ENCODE data around the gene CCNL1.

The CCNL1 gene

GRCh38 chr3:157127268-157127667 is 32.7 kb downstream of the CCNL1 start:
- no peaks in the 10 kb centered on the region for H3F3A ChIP-seq (ENCODE audit: insufficient read depth, low read length)
- no peaks in the 10 kb centered on the region for H3K79me2 ChIP-seq (ENCODE audit: low read length)
- no peaks in the 10 kb centered on the region for H3K36me3 ChIP-seq (replicated peaks; ENCODE audit: insufficient read depth, low read length)
- DNase-seq: no peak
- H3K4me3 ChIP-seq (ENCODE audit: low read length): no peak overlapping the region
- H3K9ac ChIP-seq (ENCODE audit: low read length): no peak overlapping the region
- peaks cover 21% of the 10 kb centered on the region for H3K4me1 ChIP-seq (ENCODE audit: low read length)
- H4K20me1 ChIP-seq (ENCODE audit: insufficient read depth, low read length): no peaks in the 10 kb centered on the region
- no peak overlapping the region for H2AFZ ChIP-seq (ENCODE audit: low read length)
- TF ChIP-seq EZH2phosphoT487 (IDR thresholded peaks at IDR 0.05; ENCODE audit: low read length) (no peak), CTCF (IDR thresholded peaks at IDR 0.05; ENCODE audit: low read length) (no peak), EZH2 (optimal IDR thresholded peaks at IDR 0.05; ENCODE audit: low read depth, low read length) (no peak)
- no peak overlapping the region for H3K27ac ChIP-seq (ENCODE audit: low read length)
- H3K4me2 ChIP-seq (ENCODE audit: low read depth, low read length): no peak overlapping the region
- no peaks in the 10 kb centered on the region for H3K27me3 ChIP-seq (replicated peaks; ENCODE audit: insufficient read depth, low read length)
- H3K9me2 ChIP-seq (replicated peaks; ENCODE audit: insufficient read depth, low read length): no peaks in the 10 kb centered on the region
- no peaks in the 10 kb centered on the region for H3K9me3 ChIP-seq (replicated peaks; ENCODE audit: insufficient read depth, low read length)

GRCh38 chr3:157126365-157126764 is 33.6 kb downstream of the CCNL1 start:
- H3K27ac ChIP-seq (ENCODE audit: low read length): no peak overlapping the region
- H2AFZ ChIP-seq (ENCODE audit: low read length): no peak overlapping the region
- no peaks in the 10 kb centered on the region for H4K20me1 ChIP-seq (ENCODE audit: insufficient read depth, low read length)
- H3K27me3 ChIP-seq (replicated peaks; ENCODE audit: insufficient read depth, low read length): no peaks in the 10 kb centered on the region
- no peaks in the 10 kb centered on the region for H3K79me2 ChIP-seq (ENCODE audit: low read length)
- peaks cover 26% of the 10 kb centered on the region for H3K4me1 ChIP-seq (ENCODE audit: low read length)
- H3K9ac ChIP-seq (ENCODE audit: low read length): no peak overlapping the region
- no peaks in the 10 kb centered on the region for H3K9me3 ChIP-seq (replicated peaks; ENCODE audit: insufficient read depth, low read length)
- H3F3A ChIP-seq (ENCODE audit: insufficient read depth, low read length): no peaks in the 10 kb centered on the region
- TF ChIP-seq CTCF (IDR thresholded peaks at IDR 0.05; ENCODE audit: low read length) (no peak), EZH2 (optimal IDR thresholded peaks at IDR 0.05; ENCODE audit: low read depth, low read length) (no peak), EZH2phosphoT487 (IDR thresholded peaks at IDR 0.05; ENCODE audit: low read length) (no peak)
- H3K9me2 ChIP-seq (replicated peaks; ENCODE audit: insufficient read depth, low read length): no peaks in the 10 kb centered on the region
- no peak overlapping the region for H3K4me2 ChIP-seq (ENCODE audit: low read depth, low read length)
- no peak overlapping the region for H3K4me3 ChIP-seq (ENCODE audit: low read length)
- no peaks in the 10 kb centered on the region for H3K36me3 ChIP-seq (replicated peaks; ENCODE audit: insufficient read depth, low read length)
- DNase-seq: no peak

- no peaks in the 10 kb centered on the region for H3K27me3 ChIP-seq (replicated peaks; ENCODE audit: insufficient read depth, low read length)
- H4K20me1 ChIP-seq (ENCODE audit: insufficient read depth, low read length): no peaks in the 10 kb centered on the region
- H3K79me2 ChIP-seq (ENCODE audit: low read length): no peaks in the 10 kb centered on the region
- H3F3A ChIP-seq (ENCODE audit: insufficient read depth, low read length): no peaks in the 10 kb centered on the region
- no peaks in the 10 kb centered on the region for H3K36me3 ChIP-seq (replicated peaks; ENCODE audit: insufficient read depth, low read length)
- H3K9ac ChIP-seq (ENCODE audit: low read length): no peak overlapping the region
- no peak overlapping the region for H3K4me2 ChIP-seq (ENCODE audit: low read depth, low read length)
- no peak overlapping the region for H3K27ac ChIP-seq (ENCODE audit: low read length)
- no peaks in the 10 kb centered on the region for H3K9me2 ChIP-seq (replicated peaks; ENCODE audit: insufficient read depth, low read length)
- H3K4me1 ChIP-seq (ENCODE audit: low read length): peaks cover 21% of the 10 kb centered on the region
- no peak for DNase-seq
- H3K9me3 ChIP-seq (replicated peaks; ENCODE audit: insufficient read depth, low read length): no peaks in the 10 kb centered on the region
- H3K4me3 ChIP-seq (ENCODE audit: low read length): no peak overlapping the region
- no peak overlapping the region for H2AFZ ChIP-seq (ENCODE audit: low read length)
- TF ChIP-seq CTCF (IDR thresholded peaks at IDR 0.05; ENCODE audit: low read length): no peak
- TF ChIP-seq EZH2 (optimal IDR thresholded peaks at IDR 0.05; ENCODE audit: low read depth, low read length): no peak
- TF ChIP-seq EZH2phosphoT487 (IDR thresholded peaks at IDR 0.05; ENCODE audit: low read length): no peak
These were observed 34.8 kb downstream of the CCNL1 start for GRCh38 chr3:157125101-157125500.
